Kidney tubule cell (primary cell): ENCODE measurements around the gene PATJ.
"Not testable (repeated sequence)": the region's sequence is repeated elsewhere in the genome, so short reads cannot be mapped to it uniquely, and the experiment has no call there.

Experiments used
- DNase-seq: peaks from one replicate; pipeline ENCODE4 v3.0.0-alpha.2; 2018; ENCODE audit warnings: low spot score

Gene PATJ

DNA sequence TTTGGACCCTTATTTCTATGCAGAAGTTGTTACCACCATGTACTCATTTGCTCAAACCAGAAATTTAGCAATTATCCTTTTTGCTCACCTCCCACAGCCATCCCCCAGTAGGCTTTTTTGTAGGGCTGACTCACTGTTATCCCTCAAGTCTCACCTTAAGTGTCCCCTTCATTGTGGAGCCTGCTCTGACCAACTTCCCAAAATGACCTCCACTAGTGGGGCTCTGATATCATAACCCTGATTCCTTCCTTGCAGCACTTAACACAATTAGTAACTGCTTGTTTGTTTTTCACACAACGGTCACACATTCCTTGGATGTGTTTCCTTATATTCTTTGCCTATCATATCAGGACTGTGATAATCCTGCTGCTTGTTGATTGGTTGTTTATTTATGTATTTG lies 76.7 kb downstream of the PATJ start:
- DNase-seq, result no peak

DNA sequence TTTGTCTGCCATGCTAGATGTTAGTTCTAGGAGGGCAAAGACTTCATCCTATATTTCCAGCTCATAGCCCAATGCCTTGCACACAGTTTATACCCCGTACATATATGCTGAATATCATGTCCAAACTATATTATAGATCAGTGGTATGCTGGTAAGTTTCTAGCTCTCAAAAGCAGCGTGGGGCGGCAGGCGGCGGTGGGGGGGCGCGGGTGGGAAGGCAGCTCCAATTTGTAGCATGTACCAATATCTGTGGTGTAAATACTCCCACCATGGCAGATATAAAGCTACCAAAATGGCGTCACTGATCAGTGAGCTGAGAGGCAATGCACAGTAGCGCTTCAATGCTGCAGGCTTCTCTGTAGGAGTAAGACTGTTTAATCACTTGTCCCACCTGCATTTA lies 77.1 kb downstream of the PATJ start:
- DNase-seq, result no peak

DNA sequence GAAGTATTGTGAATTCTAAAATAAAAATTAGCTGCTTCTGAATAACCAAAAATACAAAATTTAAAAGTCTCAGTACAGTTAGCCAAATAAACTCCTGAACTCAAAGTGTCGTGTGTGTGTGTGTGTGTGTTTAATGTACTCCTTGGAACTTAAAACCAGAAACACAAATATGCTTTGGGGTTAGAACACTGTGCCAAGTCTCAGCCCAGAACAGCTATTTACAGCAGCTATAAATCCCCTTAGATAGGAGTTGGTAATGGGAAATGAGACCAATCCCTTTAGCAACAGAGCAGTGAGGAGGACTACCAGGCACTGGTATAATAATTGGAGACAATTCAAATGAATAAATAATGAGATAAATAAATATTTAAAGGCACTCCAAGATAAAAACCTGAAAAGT lies 83.1 kb downstream of the PATJ start:
- no peak for DNase-seq

DNA sequence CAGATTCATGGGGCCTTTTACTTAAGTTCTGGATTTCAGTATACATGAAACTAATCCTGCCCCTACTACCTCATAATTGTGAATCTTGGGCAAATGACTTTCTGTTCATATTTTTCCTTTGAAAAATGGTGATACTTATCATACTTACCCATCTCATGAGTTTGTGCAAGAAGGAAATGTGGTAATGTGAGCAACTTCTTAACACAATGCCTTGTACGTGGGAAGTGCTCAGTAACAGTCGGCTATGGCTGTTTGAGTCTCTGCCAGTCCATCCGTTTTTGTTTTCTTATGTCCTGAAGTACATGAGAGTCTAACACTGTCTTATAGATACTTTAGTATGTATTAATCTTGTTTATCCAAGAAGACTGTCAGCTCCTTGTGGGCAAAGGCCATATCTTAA lies 86.5 kb downstream of the PATJ start:
- DNase-seq, result no peak

DNA sequence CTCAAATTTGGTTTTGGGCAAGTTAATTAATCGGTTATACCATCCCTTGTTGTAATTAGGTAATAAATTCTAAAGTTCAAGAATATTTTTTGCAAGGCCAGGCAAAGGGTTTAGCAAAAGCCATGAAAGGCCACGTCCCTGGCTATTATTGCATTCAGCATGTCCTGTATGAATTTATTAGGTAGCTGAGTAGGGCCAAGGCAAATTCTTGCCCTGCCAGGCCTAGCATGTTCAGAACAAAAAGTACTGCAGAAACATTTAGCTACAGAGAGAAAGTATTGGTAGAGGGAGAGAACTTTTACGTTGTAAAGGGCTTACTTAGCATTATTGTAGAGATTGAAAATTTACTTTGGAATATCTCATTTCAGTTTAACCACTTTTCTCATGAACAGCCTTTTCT lies 94.4 kb downstream of the PATJ start:
- DNase-seq, result no peak

DNA sequence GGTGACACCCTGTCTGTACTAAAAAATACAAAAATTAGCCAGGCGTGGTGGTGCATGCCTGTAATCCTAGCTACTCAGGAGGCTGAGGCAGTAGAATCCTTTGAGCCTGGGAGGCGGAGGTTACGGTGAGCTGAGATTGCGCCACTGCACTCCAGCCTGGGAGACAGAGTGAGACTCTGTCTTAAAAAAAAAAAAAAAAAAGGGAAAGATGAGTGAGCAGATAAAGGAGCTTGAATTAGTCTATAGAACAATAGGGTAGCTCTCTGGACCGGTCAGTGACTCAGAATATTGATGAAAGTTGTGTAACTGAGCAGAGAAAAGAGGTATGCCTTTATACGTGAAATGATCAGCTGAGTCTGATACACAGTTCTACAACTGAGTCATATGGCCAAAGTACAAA lies 95.3 kb downstream of the PATJ start:
- DNase-seq, result peak; percentile 44

DNA sequence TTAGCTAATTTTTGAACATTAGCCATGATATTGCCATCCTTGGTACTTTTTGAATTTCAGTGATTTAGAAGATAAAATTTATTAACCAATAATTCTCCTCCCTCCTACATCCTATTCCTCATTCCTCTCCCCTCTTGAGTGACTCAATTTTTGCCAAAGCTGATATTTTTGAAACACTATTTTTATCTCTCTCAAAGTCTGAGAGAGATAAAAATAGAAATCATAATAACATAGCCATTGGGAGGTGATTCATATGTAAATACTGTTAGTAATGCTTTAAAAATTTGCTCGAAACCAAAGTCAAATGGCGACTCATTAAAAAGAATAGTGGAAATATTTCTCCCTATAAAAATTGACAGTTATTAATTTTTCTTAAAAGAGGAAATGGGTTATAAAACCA lies 97.4 kb downstream of the PATJ start:
- peak; percentile 66 for DNase-seq

DNA sequence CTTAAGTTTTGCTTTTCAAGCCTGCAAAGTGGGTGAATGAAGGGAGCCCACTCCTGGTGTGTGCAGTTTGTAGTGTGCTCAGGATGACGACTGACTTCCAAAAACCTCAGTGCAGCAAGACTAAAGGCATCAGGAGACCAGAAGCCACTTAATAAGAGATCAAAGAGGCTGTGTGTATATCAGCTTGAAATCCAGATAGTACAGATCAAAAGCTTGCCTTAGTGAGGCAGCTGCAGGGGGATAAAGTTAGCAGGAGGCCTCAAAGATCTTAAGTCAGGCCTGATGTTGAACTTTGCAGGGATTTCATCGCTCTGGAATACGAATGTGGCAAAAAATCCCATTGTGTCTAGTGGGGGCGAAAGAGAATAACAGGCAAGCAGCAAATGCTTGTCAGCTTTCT lies 99.8 kb downstream of the PATJ start:
- no peak for DNase-seq

DNA sequence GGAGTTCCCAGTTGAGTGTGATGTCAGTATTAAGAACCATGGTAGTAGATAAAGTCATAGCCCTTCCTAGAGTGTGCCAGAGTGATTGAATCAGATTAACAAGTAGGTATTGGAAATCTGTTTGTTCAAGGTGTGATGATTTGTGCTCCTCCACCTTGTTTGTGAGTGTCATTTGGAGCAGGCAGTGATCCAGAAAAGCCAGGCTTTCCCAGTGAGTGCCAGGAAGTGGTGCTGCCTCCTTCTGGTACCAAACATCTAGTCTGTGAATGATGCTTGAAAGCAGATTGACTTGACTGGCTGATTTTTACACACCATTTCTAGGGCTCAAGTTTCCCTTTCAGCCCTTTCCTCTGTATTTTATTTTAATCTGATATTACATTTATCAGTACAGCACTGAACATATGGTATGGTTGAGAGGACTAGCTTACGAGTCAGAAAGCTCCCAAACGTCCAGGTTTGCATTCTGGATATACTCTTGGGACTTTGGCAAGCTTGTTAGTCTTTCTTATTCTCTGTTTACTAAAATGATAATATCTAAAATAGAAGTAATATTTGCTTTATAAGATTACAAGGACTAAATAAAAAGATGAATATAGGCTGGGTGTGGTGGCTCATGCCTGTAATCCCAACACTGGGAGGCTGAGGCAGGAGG lies 100.7 kb downstream of the PATJ start:
- DNase-seq, result peak; percentile 8

DNA sequence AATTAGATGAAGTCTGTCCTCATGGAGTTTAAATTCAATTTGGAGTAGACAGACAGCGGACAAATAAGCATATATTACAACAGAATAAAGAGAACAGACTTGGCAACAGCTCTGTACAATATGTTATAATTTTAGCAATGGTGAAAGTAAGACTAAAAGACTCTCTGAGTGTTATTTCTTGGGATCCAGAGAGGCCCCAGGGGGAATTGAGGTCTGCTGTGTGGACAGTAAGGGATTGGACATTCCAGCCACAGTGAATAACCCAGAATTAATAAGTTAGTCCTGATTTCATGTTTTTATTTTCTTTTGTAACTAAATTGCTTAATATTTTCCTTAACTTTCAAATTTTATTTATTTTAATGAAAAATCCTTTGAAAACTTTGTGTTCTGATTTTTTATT lies 101.7 kb downstream of the PATJ start:
- DNase-seq, result no peak

DNA sequence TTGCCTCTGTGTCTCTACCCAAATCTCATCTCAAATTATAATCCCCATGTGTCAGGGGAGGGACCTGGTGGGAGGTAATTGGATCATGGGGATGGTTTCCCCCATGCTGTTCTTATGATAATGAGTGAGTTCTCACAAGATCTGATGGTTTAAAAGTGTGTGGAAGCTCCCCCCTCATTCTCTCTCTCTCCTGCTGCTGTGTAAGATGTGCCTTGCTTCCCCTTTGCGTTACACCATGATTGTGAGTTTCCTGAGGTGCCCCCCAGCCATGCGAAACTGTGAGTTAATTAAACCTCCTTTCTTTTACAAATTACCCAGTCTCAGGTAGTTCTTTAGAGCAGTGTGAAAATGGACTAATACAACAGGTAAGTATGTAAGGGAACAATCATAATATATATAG lies 102.4 kb downstream of the PATJ start:
- DNase-seq, result not testable (repeated sequence)

DNA sequence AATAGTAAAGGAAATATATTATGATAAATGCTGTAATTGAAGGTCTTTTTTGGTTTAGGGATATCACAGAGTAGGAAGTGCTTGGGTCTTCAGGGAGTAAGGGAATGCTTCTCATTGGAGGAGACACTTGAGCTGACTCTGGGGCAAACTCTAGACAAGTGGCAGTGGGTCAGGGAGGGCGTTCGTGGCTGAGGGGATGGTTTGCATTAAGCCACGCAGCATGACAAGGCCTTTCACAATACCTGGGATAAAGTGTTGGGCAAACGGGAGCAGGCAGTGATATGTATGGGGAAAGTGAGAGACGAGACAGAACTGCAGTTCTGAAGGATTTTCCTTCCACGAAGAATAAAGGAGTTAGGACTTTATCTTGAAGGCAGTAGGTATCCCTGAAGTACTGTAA lies 109.0 kb downstream of the PATJ start:
- DNase-seq, result no peak

DNA sequence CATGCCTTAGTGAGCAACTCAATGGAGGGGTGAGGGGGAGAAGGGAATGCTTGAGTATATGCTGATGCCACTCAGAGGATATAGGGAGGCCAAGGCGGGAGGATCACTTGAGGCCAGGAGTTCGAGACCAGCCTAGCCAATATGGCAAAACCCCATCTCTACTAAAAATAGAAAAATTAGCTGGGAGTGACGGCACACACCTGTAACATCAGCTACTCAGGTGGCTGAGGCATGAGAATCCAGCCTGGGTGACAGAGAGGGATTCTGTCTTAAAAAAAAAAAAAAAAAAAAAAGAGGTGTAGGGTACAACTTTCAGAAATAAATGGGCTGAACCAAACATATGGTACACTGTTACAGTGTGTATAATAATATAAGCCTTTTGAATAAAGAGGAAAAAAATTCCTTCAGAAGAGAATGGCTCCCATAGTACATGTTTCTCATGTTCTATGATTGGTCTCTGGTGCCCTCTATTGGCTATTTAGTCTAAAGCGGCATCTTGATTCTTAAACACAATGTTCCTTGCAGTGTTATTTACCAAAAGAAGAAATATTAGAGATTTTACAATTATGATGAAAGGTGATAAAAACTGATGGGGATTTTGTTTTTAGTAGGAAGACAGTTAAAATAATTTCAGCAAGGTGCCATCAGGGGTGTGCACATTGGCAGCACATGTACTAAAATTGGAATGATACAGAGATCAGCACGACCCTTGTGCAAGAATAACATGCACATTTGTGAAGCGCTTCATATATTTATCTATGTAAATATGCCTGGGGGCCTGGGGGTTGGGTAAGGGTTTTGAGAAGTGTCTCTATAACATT lies 109.8 kb downstream of the PATJ start:
- peak; percentile 59 for DNase-seq

DNA sequence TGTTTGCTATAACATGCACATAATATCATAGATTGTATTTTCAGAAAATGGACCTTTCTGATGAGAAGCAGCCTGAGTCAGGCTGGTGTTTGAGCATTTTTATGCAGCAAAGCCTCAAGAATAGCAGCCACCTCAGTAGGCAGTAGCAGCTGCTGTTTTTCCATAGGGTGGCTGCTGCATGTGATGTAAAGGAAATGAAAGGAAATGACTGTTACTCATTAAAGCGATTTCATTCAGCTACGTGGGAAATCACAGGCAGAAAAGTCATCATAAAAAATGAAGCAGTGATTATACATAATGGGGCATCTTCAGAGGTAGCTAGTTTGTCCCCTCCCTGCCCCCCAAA lies 110.4 kb downstream of the PATJ start:
- no peak for DNase-seq

DNA sequence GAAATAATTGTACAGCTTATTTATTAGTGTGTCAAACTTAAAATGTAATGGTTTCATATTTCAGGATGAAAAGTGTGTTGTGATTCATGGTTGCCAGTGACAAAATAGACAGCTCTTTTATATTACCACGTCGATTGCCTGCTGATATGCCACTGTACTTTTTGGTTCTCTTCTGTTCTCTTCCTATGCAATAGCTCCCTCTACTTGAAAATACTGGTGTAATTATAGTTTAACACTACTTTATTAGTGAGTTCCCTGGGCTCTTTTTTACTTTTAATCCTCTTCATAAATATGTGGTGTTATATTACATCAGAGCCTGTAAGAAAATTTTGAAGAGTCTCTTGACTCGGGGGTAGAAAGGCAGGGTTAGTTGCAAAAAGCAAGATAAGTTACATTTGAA lies 111.3 kb downstream of the PATJ start:
- DNase-seq, result no peak

DNA sequence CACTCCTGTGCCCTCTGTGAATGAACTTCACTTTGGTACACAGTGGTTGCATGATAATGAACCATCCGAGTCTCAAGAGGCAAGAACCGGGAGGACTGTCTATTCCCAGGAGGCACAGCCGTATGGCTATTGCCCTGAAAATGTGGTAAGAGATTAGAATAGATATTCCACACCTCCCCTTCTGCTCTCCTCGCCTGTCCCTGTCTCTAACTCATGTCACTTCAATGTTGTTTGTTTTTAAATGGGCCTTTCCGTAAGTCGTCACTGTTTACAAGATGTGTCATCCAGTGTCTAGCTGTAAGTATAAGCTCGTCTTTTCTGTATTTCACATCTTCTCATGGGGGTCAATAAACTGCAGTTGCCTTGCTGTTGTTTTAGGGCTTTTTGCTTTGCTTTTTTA lies 122.2 kb downstream of the PATJ start:
- DNase-seq, result no peak

DNA sequence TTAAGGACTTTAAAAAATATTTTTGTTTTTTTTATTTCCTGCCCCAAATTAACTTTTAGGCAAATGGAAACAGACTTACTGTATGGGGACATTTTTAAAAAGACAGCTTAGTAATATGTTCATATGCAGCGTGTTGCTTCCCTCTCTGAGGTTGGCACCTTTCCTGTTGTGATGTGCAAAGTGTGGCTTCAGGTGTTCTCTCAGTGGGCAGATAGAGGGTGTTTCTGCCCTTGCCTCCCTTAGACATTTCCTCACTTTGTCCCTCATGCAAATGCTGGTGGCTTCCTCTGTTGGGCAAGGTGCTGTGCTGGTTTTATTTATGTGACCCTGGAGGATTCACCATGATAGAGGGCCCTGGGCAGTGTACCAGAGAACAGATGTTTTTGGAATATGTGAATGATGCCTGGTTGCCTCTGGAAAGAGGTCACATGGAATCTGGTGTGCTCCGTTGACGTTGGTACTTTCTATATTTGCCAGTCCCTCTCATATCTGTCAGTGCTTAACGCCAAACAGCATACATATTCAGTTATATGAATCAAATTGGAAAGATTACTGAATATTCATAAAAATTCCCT lies 123.5 kb downstream of the PATJ start:
- no peak for DNase-seq

DNA sequence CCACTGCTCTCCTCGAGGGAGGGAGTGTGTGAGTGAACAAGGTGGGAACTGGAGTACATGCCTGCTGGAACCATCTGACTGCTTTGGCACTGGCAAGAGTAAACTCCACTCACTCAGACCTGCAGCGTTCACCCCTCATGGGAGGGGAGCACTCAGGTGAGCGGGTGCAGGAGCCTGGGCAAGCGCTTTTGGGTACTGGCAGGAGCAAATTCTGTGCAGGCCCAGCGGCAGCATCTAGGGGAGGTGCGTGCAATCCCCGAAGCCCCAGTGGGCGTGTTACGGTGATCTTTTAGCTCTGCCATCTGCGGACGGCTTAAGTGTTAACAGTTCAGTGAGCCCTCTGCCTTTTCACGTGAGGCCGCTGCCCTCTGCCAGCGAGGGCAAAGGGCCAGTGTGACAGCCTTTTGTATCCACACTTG lies 127.4 kb downstream of the PATJ start:
- DNase-seq, result no peak

DNA sequence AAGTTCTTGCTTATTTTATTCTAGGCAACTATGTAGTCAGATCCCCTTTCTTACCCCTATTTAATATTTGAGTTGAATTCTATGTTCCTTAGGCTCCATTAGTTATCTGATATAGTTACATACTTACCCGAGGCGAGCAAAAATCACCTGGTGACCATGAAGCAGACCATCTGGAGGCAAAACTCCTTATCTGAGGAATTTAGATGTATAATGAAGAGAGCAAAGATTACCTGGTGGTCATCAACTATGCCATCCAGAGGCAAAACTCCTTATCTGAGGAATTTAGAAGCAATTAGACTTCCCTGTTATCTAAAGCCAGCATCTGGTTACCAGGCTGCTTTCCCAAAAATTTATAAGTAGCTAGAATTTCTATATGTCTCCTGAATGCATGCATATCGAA lies 129.9 kb downstream of the PATJ start:
- no peak for DNase-seq

DNA sequence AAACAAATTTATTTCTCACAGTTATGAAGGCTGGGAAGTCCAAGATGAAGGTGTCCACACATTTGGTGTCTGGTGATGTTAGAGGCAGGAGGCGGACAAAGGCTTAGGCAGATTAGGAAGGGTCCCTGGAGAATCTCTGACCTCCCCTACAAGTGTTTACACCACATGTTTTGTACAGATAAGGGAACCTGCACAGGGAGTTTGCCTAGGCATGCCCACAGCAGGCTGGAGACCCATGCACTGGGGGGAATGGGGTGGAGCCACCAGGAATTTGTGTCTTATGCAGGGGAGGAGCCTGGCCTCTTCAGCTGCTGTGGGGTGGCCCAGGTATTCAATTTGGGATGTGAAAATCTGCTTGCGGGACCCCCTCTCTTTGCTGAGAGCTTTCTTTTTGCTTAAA lies 131.3 kb downstream of the PATJ start:
- no peak for DNase-seq

DNA sequence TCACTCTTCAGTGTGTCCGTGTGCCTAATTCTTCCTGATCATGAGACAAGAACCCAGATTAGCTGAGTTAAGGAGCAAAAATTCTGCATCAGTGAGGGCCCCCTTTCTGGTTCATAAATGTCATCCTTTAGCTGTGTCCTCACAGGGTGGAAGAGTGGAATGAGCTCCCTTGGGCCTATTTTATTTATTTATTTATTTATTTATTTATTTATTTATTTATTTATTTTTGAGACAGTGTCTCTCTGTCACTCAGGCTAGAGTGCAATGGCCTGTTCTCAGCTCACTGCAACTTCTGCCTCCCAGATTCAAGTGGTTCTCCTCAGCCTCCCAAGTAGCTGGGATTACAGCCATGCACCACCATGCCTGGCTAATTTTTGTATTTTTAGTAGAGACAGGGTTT lies 131.7 kb downstream of the PATJ start:
- no peak for DNase-seq

DNA sequence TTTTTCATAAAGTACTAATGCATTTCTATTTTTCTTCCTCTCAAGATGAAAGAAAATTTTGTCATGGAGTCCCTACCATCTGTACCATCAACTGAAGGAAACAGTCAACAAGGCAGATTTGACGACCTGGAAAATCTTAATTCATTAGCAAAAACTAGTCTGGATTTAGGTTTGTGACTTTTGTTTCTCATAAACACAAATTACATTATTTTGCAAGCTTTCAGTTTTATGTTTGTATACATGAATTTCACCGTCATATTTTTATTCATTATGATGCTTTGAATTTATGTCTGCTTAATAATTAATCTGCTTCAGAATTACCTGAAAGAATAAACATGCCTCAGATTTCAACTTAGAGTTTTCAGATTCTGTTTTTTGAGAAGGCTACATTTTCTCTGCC lies 132.9 kb downstream of the PATJ start:
- no peak for DNase-seq

DNA sequence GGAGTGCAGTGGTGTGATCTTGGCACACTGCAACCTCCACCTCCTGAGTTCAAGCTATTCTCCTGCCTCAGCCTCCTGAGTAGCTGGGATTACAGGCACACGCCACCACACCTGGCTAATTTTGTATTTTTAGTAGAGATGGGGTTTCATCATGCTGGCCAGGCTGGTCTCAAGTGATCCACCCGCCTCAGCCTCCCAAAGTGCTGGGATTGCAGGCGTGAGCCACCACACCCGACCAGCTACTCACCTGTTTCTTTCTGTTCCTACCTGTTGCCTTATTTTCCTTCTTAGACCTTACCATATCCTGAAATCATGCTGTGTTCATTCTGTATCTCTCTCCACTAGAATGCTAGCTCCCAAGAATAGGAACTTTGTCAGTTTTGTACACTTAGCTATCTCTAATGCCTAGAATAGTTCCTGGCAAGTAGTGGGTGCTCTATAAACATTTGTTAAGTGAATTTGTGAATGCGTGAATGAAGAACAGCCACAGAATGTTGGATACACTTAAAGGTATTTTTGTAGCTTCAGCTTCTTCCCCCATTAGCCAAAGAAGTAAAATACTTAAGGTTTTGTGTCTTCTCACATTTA lies 137.7 kb downstream of the PATJ start:
- not testable (repeated sequence) for DNase-seq
